ENCODE results near the gene ZNF438.
"Not testable (repeated sequence)": the region's sequence is repeated elsewhere in the genome, so short reads cannot be mapped to it uniquely, and the experiment has no call there.

ZNF438 gene

DNA sequence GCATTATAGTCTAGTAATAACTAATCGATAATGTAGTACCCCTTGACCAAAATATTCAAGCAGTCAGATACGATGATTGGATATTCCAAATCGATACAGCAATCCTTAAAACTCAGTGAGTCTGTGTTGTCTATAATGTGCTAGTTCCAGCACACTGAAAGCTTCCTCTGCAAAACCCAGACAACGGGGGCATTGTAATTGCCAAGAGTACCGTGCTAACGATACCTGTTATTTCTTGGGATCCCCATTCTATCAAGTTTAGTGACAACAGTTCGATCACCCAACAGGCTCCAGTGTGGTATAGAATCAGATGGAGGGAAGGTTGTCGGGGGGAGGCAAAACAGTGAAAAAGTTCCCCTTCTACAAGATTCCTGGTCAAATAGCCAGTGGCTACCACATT lies 865 bp downstream of the ZNF438 start:
- Histone ChIP-seq H3K27ac (ENCODE audit: low read length) (peak overlapping the region; percentile 100), H3K4me3 (ENCODE audit: low read depth in 1 of 2, low read length in 2 of 2) (peak overlapping the region; percentile 41 to 81; a peak in 3 of 4 replicates), H3K36me3 (ENCODE audit: insufficient read depth, low read length) (no peaks in the 10 kb centered on the region), H3K9ac (ENCODE audit: low read depth, low read length) (peak overlapping the region; percentile 88), H3K9me3 (ENCODE audit: insufficient read depth, low read length, severe bottlenecking) (no peaks in the 10 kb centered on the region), H3K79me2 (ENCODE audit: insufficient read depth, low read length) (peaks cover 33% of the 10 kb centered on the region), H2AFZ (ENCODE audit: low read depth, low read length) (peak overlapping the region; percentile 90; the same call in 1 of the 2 replicates), H3K27me3 (ENCODE audit: insufficient read depth, low read length, poor library complexity) (no peaks in the 10 kb centered on the region), H4K20me1 (ENCODE audit: insufficient read depth, low read length) (no peaks in the 10 kb centered on the region), H3K4me2 (ENCODE audit: insufficient read depth, low read length) (peak overlapping the region; percentile 87), H3K4me1 (ENCODE audit: insufficient read depth, low read length) (peaks cover 60% of the 10 kb centered on the region)
- no peak for ATAC-seq (ENCODE audit: insufficient read depth, low read depth)
- DNase-seq = no peak
- TF ChIP-seq, protein P1, sequence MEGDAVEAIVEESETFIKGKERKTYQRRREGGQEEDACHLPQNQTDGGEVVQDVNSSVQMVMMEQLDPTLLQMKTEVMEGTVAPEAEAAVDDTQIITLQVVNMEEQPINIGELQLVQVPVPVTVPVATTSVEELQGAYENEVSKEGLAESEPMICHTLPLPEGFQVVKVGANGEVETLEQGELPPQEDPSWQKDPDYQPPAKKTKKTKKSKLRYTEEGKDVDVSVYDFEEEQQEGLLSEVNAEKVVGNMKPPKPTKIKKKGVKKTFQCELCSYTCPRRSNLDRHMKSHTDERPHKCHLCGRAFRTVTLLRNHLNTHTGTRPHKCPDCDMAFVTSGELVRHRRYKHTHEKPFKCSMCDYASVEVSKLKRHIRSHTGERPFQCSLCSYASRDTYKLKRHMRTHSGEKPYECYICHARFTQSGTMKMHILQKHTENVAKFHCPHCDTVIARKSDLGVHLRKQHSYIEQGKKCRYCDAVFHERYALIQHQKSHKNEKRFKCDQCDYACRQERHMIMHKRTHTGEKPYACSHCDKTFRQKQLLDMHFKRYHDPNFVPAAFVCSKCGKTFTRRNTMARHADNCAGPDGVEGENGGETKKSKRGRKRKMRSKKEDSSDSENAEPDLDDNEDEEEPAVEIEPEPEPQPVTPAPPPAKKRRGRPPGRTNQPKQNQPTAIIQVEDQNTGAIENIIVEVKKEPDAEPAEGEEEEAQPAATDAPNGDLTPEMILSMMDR (IDR thresholded peaks at IDR 0.05; ENCODE audit: borderline replicate concordance, extremely low read depth, low read length, poor library complexity, severe bottlenecking) = no peak
- TF ChIP-seq EZH2 (IDR thresholded peaks at IDR 0.05; ENCODE audit: borderline replicate concordance, low read depth, low read length, severe bottlenecking) = no peak

DNA sequence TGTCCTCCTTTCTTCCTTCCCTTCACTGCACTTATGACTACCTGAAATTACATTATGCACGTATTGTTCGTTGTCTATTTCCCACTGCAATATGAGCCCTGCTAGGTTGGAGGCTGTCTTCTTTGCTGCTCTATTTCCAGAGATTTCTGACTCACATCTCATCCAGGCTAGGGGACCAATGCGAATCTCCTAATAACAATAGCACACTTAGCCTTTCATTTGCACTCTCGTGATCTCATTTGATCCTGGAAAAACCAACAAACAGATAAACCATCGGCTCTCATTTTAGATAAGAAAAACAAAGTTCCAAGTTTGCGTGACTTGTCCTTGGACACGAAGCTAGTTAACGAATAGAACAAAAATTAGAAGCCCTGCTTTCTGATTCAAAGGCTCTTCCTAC lies 1.4 kb downstream of the ZNF438 start:
- no peaks in the 10 kb centered on the region for H3K36me3 ChIP-seq (ENCODE audit: insufficient read depth, low read length)
- peaks cover 60% of the 10 kb centered on the region for H3K4me1 ChIP-seq (ENCODE audit: insufficient read depth, low read length)
- no peak for TF ChIP-seq EZH2 (IDR thresholded peaks at IDR 0.05; ENCODE audit: borderline replicate concordance, low read depth, low read length, severe bottlenecking)
- TF ChIP-seq, protein P1 (IDR thresholded peaks at IDR 0.05; ENCODE audit: borderline replicate concordance, extremely low read depth, low read length, poor library complexity, severe bottlenecking) = no peak
- peak overlapping the region; percentile 88 for H3K9ac ChIP-seq (ENCODE audit: low read depth, low read length)
- H3K27ac ChIP-seq (ENCODE audit: low read length) = no peak overlapping the region
- DNase-seq (no peak), ATAC-seq (ENCODE audit: insufficient read depth, low read depth) (no peak)
- no peaks in the 10 kb centered on the region for H3K27me3 ChIP-seq (ENCODE audit: insufficient read depth, low read length, poor library complexity)
- peaks cover 36% of the 10 kb centered on the region for H3K79me2 ChIP-seq (ENCODE audit: insufficient read depth, low read length)
- H3K9me3 ChIP-seq (ENCODE audit: insufficient read depth, low read length, severe bottlenecking) = no peaks in the 10 kb centered on the region
- H3K4me2 ChIP-seq (ENCODE audit: insufficient read depth, low read length) = peak overlapping the region; percentile 87
- H4K20me1 ChIP-seq (ENCODE audit: insufficient read depth, low read length) = no peaks in the 10 kb centered on the region
- no peak overlapping the region for H2AFZ ChIP-seq (ENCODE audit: low read depth, low read length)
- H3K4me3 ChIP-seq (ENCODE audit: low read depth in 1 of 2, low read length in 2 of 2) = no peak overlapping the region

DNA sequence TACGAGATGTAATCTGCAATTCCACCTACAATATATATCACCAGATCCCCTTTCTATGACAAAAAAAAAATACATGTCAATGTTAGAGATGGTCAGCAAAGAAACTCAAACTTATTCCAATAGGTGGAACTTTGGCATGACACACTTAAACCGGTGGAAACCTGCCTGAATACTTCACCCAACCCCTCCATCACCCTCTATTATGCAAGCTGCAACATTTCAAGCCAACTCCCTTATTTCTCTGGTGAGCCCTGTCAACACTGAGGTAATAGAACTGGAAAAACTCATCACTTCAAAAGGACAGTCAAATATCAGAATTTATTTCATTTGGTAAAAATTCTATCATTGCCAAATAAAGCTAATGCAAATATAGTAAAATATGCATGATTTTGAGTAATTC lies 3.6 kb downstream of the ZNF438 start:
- no peak overlapping the region for H3K9ac ChIP-seq (ENCODE audit: low read depth, low read length)
- H3K36me3 ChIP-seq (ENCODE audit: insufficient read depth, low read length) = no peaks in the 10 kb centered on the region
- no peak for DNase-seq
- H3K4me2 ChIP-seq (ENCODE audit: insufficient read depth, low read length) = no peak overlapping the region
- H2AFZ ChIP-seq (ENCODE audit: low read depth, low read length) = no peak overlapping the region
- no peaks in the 10 kb centered on the region for H3K9me3 ChIP-seq (ENCODE audit: insufficient read depth, low read length, severe bottlenecking)
- H3K27me3 ChIP-seq (ENCODE audit: insufficient read depth, low read length, poor library complexity) = no peaks in the 10 kb centered on the region
- ATAC-seq (ENCODE audit: insufficient read depth, low read depth) = no peak
- H3K4me3 ChIP-seq (ENCODE audit: low read depth in 1 of 2, low read length in 2 of 2) = no peak overlapping the region
- peaks cover 48% of the 10 kb centered on the region for H3K79me2 ChIP-seq (ENCODE audit: insufficient read depth, low read length)
- no peak overlapping the region for H3K27ac ChIP-seq (ENCODE audit: low read length)
- H3K4me1 ChIP-seq (ENCODE audit: insufficient read depth, low read length) = peaks cover 40% of the 10 kb centered on the region
- TF ChIP-seq, protein P1 (IDR thresholded peaks at IDR 0.05; ENCODE audit: borderline replicate concordance, extremely low read depth, low read length, poor library complexity, severe bottlenecking) = no peak
- no peak for TF ChIP-seq EZH2 (IDR thresholded peaks at IDR 0.05; ENCODE audit: borderline replicate concordance, low read depth, low read length, severe bottlenecking)
- H4K20me1 ChIP-seq (ENCODE audit: insufficient read depth, low read length) = no peaks in the 10 kb centered on the region

DNA sequence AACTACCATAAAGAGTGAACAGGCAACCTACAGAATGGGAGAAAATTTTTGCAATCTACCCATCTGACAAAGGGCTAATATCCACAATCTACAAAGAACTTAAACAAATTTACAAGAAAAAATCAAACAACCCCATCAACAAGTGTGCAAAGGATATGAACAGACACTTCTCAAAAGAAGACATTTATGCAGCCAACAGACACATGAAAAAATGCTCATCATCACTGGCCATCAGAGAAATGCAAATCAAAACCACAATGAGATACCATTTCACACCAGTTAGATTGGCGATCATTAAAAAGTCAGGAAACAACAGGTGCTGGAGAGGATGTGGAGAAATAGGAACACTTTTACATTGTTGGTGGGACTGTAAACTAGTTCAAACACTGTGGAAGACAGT lies 5.4 kb downstream of the ZNF438 start:
- Histone ChIP-seq H3K79me2 (ENCODE audit: insufficient read depth, low read length) (peaks cover 58% of the 10 kb centered on the region), H3K4me1 (ENCODE audit: insufficient read depth, low read length) (peaks cover 28% of the 10 kb centered on the region)
- DNase-seq; H3K27ac ChIP-seq (ENCODE audit: low read length); H3K9ac ChIP-seq (ENCODE audit: low read depth, low read length); H3K27me3 ChIP-seq (ENCODE audit: insufficient read depth, low read length, poor library complexity); ATAC-seq (ENCODE audit: insufficient read depth, low read depth); H2AFZ ChIP-seq (ENCODE audit: low read depth, low read length); H3K4me2 ChIP-seq (ENCODE audit: insufficient read depth, low read length); H3K36me3 ChIP-seq (ENCODE audit: insufficient read depth, low read length); H4K20me1 ChIP-seq (ENCODE audit: insufficient read depth, low read length); H3K9me3 ChIP-seq (ENCODE audit: insufficient read depth, low read length, severe bottlenecking); H3K4me3 ChIP-seq (ENCODE audit: low read depth in 1 of 2, low read length in 2 of 2): not testable (repeated sequence)
